Stimulated activated CD8-positive, alpha-beta memory T cell treated with anti-CD3 and anti-CD28 coated beads, Interleukin-4, amount 100 ng/mL, for 4 hours (primary cell): ENCODE measurements around the gene SNCB.

ENCODE experiments used
- DNase-seq, 2 donors: peaks; one replicate each; pipeline ENCODE4 v3.0.0-alpha.2; 2020; ENCODE audit warnings: low read depth in 2 of 2, low spot score in 1 of 2

The SNCB gene

GRCh38 chr5:176661676-176662075 lies 31.3 kb upstream of the SNCB start:
- no peak for DNase-seq

GRCh38 chr5:176660860-176661641 lies 30.7 kb upstream of the SNCB start:
- DNase-seq, result peak; percentile 61 to 67

- no peak for DNase-seq
Measured at GRCh38 chr5:176660530-176660859, 30.2 kb upstream of the SNCB start.

- no peak for DNase-seq
Measured at GRCh38 chr5:176659860-176660461, 29.6 kb upstream of the SNCB start.

GRCh38 chr5:176659512-176659839 lies 29.1 kb upstream of the SNCB start:
- no peak for DNase-seq

- DNase-seq, result no peak
Measured at GRCh38 chr5:176658817-176659511, 28.6 kb upstream of the SNCB start.

GRCh38 chr5:176658007-176658599 lies 27.8 kb upstream of the SNCB start:
- peak; percentile 32 to 35 for DNase-seq

GRCh38 chr5:176656467-176656990 lies 26.2 kb upstream of the SNCB start:
- no peak for DNase-seq

GRCh38 chr5:176654856-176655255 lies 24.5 kb upstream of the SNCB start:
- no peak for DNase-seq

- DNase-seq, result peak; percentile 78 to 90
Measured at GRCh38 chr5:176653401-176654385, 23.4 kb upstream of the SNCB start.

GRCh38 chr5:176652136-176652535 lies 21.8 kb upstream of the SNCB start:
- no peak for DNase-seq

- DNase-seq, result no peak
Measured at GRCh38 chr5:176651472-176651980, 21.2 kb upstream of the SNCB start.

- no peak for DNase-seq
Measured at GRCh38 chr5:176650354-176650884, 20.1 kb upstream of the SNCB start.

GRCh38 chr5:176648474-176649194 lies 18.3 kb upstream of the SNCB start:
- peak in 1 of 2 donors; percentile 41 for DNase-seq

GRCh38 chr5:176647843-176648473 lies 17.6 kb upstream of the SNCB start:
- DNase-seq, result no peak

GRCh38 chr5:176647030-176647842 lies 16.9 kb upstream of the SNCB start, which contains the start of gene TSPAN17:
TSPAN17 (plus strand) TSS chr5:176647484; CDS start chr5:176647616, 132 bp downstream.
- DNase-seq, result peak; percentile 86 to 94

GRCh38 chr5:176646707-176647029 lies 16.3 kb upstream of the SNCB start:
- no peak for DNase-seq

- DNase-seq, result no peak
Measured at GRCh38 chr5:176646049-176646706, 15.8 kb upstream of the SNCB start.
